MM.1S (cell line): ENCODE data around the gene XRCC5.

ENCODE experiments used
- CTCF ChIP-seq: fragments of 300-600 bp; sonication (generic); IDR thresholded peaks from 2 replicates; pipeline ENCODE4 v1.5.1; 2016; ENCODE audit warnings: antibody characterized with exemption, low read length, mixed read lengths
- EZH2 ChIP-seq: fragments of 300-600 bp; sonication (generic); optimal IDR thresholded peaks from 2 replicates; pipeline ENCODE3; 2017; ENCODE audit warnings: low read depth, mild to moderate bottlenecking, antibody characterized with exemption, low read length, mixed read lengths
- EZH2phosphoT487 ChIP-seq: fragments of 300-600 bp; sonication (generic); IDR thresholded peaks from 2 replicates; pipeline ENCODE4 v1.6.1; 2018; ENCODE audit warnings: antibody characterized with exemption, low read length

GRCh38 chr2:216110620-216111019 is 1.5 kb downstream of the XRCC5 start:
- no peak for TF ChIP-seq CTCF
- TF ChIP-seq EZH2, result no peak
- no peak for TF ChIP-seq EZH2phosphoT487
